K562 (cell line): ENCODE data around the gene VPS37D. TPM values are rescaled to one million over a fixed set of nuclear protein-coding genes. Genes with fewer than 3 reads are reported as not detected.

ENCODE experiments used
- CREM ChIP-seq: IDR thresholded peaks from 2 replicates; pipeline ENCODE4 v1.6.1; 2014; ENCODE audit warnings: antibody characterized with exemption, low read depth
- ELF1 ChIP-seq: fragments of 200-800 bp; sonication (Bioruptor generic); IDR thresholded peaks from 2 replicates; pipeline ENCODE4 v1.6.1; 2016; ENCODE audit warnings: missing genetic modification characterization, missing compliant biosample characterization
- FOSL1 ChIP-seq: fragments of 200-800 bp; sonication (Bioruptor generic); conservative IDR thresholded peaks from 2 replicates; pipeline ENCODE4 v1.6.1; 2016; ENCODE audit warnings: missing genetic modification characterization, missing compliant biosample characterization
- FOXJ2 ChIP-seq: fragments of 200-800 bp; sonication (Bioruptor generic); IDR thresholded peaks from 2 replicates; pipeline ENCODE4 v1.6.1; 2016; ENCODE audit warnings: missing genetic modification characterization, missing compliant biosample characterization
- GATAD2A ChIP-seq: fragments of 450-650 bp; IDR thresholded peaks from 2 replicates; pipeline ENCODE4 v1.6.1; 2017
- HDAC2 ChIP-seq: fragments of 450-650 bp; IDR thresholded peaks from 2 replicates; pipeline ENCODE4 v1.6.1; 2016; ENCODE audit warnings: mild to moderate bottlenecking
- HNRNPLL ChIP-seq: fragments of 200-400 bp; formaldehyde crosslinking; IDR thresholded peaks from 2 replicates; pipeline ENCODE4 v1.6.1; 2017; ENCODE audit warnings: low read length, low read depth, mild to moderate bottlenecking; ENCODE audit not compliant: poor library complexity, severe bottlenecking
- KAT7 ChIP-seq: sonication (generic); formaldehyde crosslinking; IDR thresholded peaks from 2 replicates; pipeline ENCODE4 v1.8.0; 2022; ENCODE audit warnings: missing genetic modification reagents, mild to moderate bottlenecking, borderline replicate concordance
- KLF10 ChIP-seq: fragments of 250-450 bp; sonication (Bioruptor Pico); IDR thresholded peaks from 2 replicates; pipeline ENCODE4 v1.6.1; 2021; ENCODE audit warnings: matching md5 sums
- MCM5 ChIP-seq: fragments of 450-650 bp; IDR thresholded peaks from 2 replicates; pipeline ENCODE4 v1.6.1; 2016; ENCODE audit warnings: low read depth
- MEIS2 ChIP-seq: fragments of 450-650 bp; IDR thresholded peaks from 2 replicates; pipeline ENCODE4 v1.6.1; 2014; ENCODE audit warnings: mild to moderate bottlenecking; ENCODE audit not compliant: partially characterized antibody
- MTA1 ChIP-seq: fragments of 450-650 bp; IDR thresholded peaks from 2 replicates; pipeline ENCODE4 v1.6.1; 2017; ENCODE audit warnings: borderline replicate concordance
- NRF1 ChIP-seq, 2 experiments: fragments of 450-650 bp; IDR thresholded peaks in 1 of 2; conservative IDR thresholded peaks in 1 of 2; 2 replicates each; pipeline ENCODE4 v1.6.1; 2014; ENCODE audit warnings: mild to moderate bottlenecking in 2 of 2
- POLR2A ChIP-seq: fragments of 450-650 bp; conservative IDR thresholded peaks from 2 replicates; pipeline ENCODE4 v1.6.1; 2016
- POLR2AphosphoS5 ChIP-seq: IDR thresholded peaks from 2 replicates; pipeline ENCODE4 v1.6.1; 2011; ENCODE audit warnings: mild to moderate bottlenecking, low read depth, low read length, moderate library complexity; ENCODE audit not compliant: control insufficient read depth, insufficient read depth
- SMAD4 ChIP-seq: fragments of 250-450 bp; sonication (Bioruptor Pico); conservative IDR thresholded peaks from 2 replicates; pipeline ENCODE4 v1.8.0; 2021; ENCODE audit warnings: inconsistent platforms, mild to moderate bottlenecking, moderate library complexity
- SOX6 ChIP-seq: fragments of 450-650 bp; IDR thresholded peaks from 2 replicates; pipeline ENCODE4 v1.6.1; 2014; ENCODE audit warnings: mild to moderate bottlenecking
- ZNF134 ChIP-seq: fragments of 250-450 bp; sonication (Bioruptor Pico); conservative IDR thresholded peaks from 2 replicates; pipeline ENCODE4 v1.4.0; 2020
- ZNF277 ChIP-seq: fragments of 250-450 bp; sonication (Bioruptor Pico); IDR thresholded peaks from 2 replicates; pipeline ENCODE4 v1.8.0; 2022; ENCODE audit warnings: inconsistent platforms, mild to moderate bottlenecking, moderate library complexity, borderline replicate concordance
- ZNF347 ChIP-seq: fragments of 450-650 bp; formaldehyde crosslinking; IDR thresholded peaks from 2 replicates; pipeline ENCODE4 v1.4.0; 2020; ENCODE audit warnings: low read depth, mild to moderate bottlenecking, moderate library complexity
- ZNF512 ChIP-seq: IDR thresholded peaks from 2 replicates; pipeline ENCODE4 v1.6.1; 2016; ENCODE audit warnings: missing genetic modification characterization, missing compliant biosample characterization
- ZNF699 ChIP-seq: fragments of 250-450 bp; sonication (Bioruptor Pico); IDR thresholded peaks from 2 replicates; pipeline ENCODE4 v1.8.0; 2021; ENCODE audit warnings: mild to moderate bottlenecking, moderate library complexity; ENCODE audit not compliant: insufficient replicate concordance
- ZNF707 ChIP-seq: fragments of 250-450 bp; sonication (Bioruptor Pico); conservative IDR thresholded peaks from 2 replicates; pipeline ENCODE4 v1.8.0; 2022; ENCODE audit warnings: inconsistent platforms, mild to moderate bottlenecking, moderate library complexity
- ZNF79 ChIP-seq: fragments of 250-450 bp; sonication (Bioruptor Pico); IDR thresholded peaks from 2 replicates; pipeline ENCODE4 v1.4.0; 2020; ENCODE audit warnings: low read depth, mild to moderate bottlenecking, moderate library complexity
- polyA plus RNA-seq, 8 experiments: library from polyadenylated mRNA; depleted of rRNA in 4 of 8; stranded (reverse) in 5 of 8; unstranded in 3 of 8; fragments of >200 nt; fragmentation: Nextera tagmentation in 2 of 8; fragmentation: Illumina TruSeq in 1 of 8; extraction: Ambion mirVana in 2 of 8; extraction: Trizol in 1 of 8; gene quantifications; 2 replicates each; pipeline versions ENCODE4 v1.2.1 to v1.2.3, GENCODE V29; 2011 to 2014; ENCODE audit warnings: inconsistent platforms in 1 of 8, missing spikeins in 1 of 8
- total RNA-seq, 7 experiments: library from RNA; depleted of rRNA in 6 of 7; stranded (reverse); fragments of >200 nt in 6 of 7; fragmentation: Illumina TruSeq in 2 of 7; extraction: Trizol in 2 of 7; gene quantifications; 2 replicates each; pipeline versions ENCODE4 v1.2.1 to v1.2.3, GENCODE V29; 2011 to 2021; ENCODE audit warnings: low replicate concordance in 1 of 7
- TF ChIP-seq, protein P1 (sequence below), 2 experiments: fragments of 250-450 bp in 1 of 2; fragments of 450-650 bp in 1 of 2; sonication (Bioruptor Pico) in 1 of 2; IDR thresholded peaks; 2 replicates each; pipeline versions ENCODE4 v1.6.1 to v1.8.0; 2016 to 2021; ENCODE audit warnings: mild to moderate bottlenecking in 2 of 2, moderate library complexity in 2 of 2, missing compliant biosample characterization in 1 of 2, missing genetic modification characterization in 1 of 2
- TF ChIP-seq, protein P2 (sequence below): fragments of 250-450 bp; sonication (Bioruptor Pico); IDR thresholded peaks from 2 replicates; pipeline ENCODE4 v1.4.0; 2020; ENCODE audit warnings: borderline replicate concordance

Gene VPS37D
- total and polyA plus RNA-seq, 9 of the 15 experiments (the other 6 are each of a cell fraction or from before 2014, with no cell fraction given), result 0.25 to 2.3 (median 1.0) TPM; not detected in 3

DNA sequence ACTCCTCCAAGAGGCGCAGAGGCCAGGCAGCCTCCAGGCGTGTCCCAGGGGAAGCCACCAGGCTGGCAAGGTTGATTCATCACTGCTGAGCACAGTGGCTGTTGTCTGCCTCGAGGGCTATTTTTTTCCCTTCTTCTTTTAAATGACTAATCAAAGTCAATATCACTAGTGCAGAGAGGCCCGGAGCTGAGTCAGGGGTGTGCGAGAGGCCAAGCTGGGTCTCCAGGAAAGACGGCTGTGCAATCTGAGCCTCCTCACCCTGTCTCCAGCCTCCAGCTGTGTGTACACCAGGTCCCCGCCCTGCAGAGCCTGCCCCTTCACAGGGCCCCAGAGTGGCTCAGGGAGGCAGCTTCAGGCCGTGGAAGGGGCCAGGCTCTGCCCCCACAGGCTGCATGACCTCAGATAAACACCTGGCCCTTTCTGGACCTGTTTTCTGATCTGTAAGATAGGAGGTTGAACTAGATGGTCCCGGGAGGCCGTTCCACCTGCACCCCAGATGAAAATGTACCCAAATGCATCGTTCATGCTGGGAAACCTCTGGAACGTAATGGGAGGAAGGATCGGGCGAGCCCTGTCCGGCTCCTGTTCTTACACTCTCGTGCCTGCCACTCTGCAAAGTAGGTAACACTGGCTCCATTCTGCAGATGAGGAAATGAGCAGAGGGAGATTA is 48.2 kb downstream of the VPS37D start (continued):
- TF ChIP-seq, protein P1, sequence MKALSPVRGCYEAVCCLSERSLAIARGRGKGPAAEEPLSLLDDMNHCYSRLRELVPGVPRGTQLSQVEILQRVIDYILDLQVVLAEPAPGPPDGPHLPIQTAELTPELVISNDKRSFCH (CRISPR knock-in tag; IDR thresholded peaks at IDR 0.05), result no peak
- TF ChIP-seq, protein P1 (tag; IDR thresholded peaks at IDR 0.05), result peak; percentile 19; the same call in 1 of the 2 replicates
- TF ChIP-seq POLR2A, result no peak
- TF ChIP-seq NRF1 (conservative IDR thresholded peaks at IDR 0.05 in 1 of 2, IDR thresholded peaks at IDR 0.05 in 1 of 2), result peak; percentile 45 to 56; a peak in 3 of 4 replicates
- TF ChIP-seq KAT7 (CRISPR knock-in tag), result no peak
- TF ChIP-seq, protein P2, sequence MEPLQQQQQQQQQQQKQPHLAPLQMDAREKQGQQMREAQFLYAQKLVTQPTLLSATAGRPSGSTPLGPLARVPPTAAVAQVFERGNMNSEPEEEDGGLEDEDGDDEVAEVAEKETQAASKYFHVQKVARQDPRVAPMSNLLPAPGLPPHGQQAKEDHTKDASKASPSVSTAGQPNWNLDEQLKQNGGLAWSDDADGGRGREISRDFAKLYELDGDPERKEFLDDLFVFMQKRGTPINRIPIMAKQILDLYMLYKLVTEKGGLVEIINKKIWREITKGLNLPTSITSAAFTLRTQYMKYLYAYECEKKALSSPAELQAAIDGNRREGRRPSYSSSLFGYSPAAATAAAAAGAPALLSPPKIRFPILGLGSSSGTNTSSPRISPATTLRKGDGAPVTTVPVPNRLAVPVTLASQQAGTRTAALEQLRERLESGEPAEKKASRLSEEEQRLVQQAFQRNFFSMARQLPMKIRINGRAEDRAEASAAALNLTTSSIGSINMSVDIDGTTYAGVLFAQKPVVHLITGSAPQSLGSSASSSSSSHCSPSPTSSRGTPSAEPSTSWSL (CRISPR knock-in tag), result no peak
- TF ChIP-seq ELF1, result no peak
- TF ChIP-seq ZNF134 (CRISPR knock-in tag), result no peak
- TF ChIP-seq ZNF347 (CRISPR knock-in tag), result 0 out of 2 replicates have a peak, but pooled peaks have one; percentile 61
- TF ChIP-seq FOSL1, result peak; percentile 97
- peak; percentile 83 for TF ChIP-seq HDAC2
- TF ChIP-seq FOXJ2 (tag), result peak; percentile 51; the same call in 1 of the 2 replicates
- peak; percentile 74 for TF ChIP-seq CREM
- TF ChIP-seq GATAD2A, result no peak
- TF ChIP-seq MEIS2, result peak; percentile 52
- TF ChIP-seq SOX6, result peak; percentile 93
- no peak for TF ChIP-seq ZNF512
- peak; percentile 40; the same call in 1 of the 2 replicates for TF ChIP-seq MTA1
- no peak for TF ChIP-seq ZNF79 (CRISPR knock-in tag)
- no peak for TF ChIP-seq ZNF707 (CRISPR knock-in tag)
- TF ChIP-seq SMAD4 (CRISPR knock-in tag), result peak; percentile 93
- peak; percentile 93 for TF ChIP-seq POLR2AphosphoS5
- no peak for TF ChIP-seq MCM5
- TF ChIP-seq KLF10 (CRISPR knock-in tag), result no peak
- no peak for TF ChIP-seq HNRNPLL
- TF ChIP-seq ZNF277 (CRISPR knock-in tag), result no peak
- TF ChIP-seq ZNF699, result no peak
